WERI-Rb-1 (cell line): Measurements from ENCODE around the gene ANKS4B.
"Not testable (repeated sequence)": the region's sequence is repeated elsewhere in the genome, so short reads cannot be mapped to it uniquely, and the experiment has no call there.

Experiments
- DNase-seq: peaks from one replicate; pipeline ENCODE4 v3.0.0-alpha.2; 2020
- H3K27ac ChIP-seq: fragments of 250-450 bp; sonication (Bioruptor Pico); 2 replicates; pipeline ENCODE4 v1.5.1; 2020; ENCODE audit warnings: mild to moderate bottlenecking, moderate library complexity
- H3K27me3 ChIP-seq: fragments of 250-450 bp; sonication (Bioruptor Pico); 2 replicates; pipeline ENCODE4 v1.5.1; 2021; ENCODE audit warnings: mild to moderate bottlenecking, low read depth, moderate library complexity; ENCODE audit not compliant: insufficient read depth, severe bottlenecking
- H3K36me3 ChIP-seq: fragments of 250-450 bp; sonication (Bioruptor Pico); 2 replicates; pipeline ENCODE4 v1.5.1; 2020; ENCODE audit warnings: mild to moderate bottlenecking, moderate library complexity
- H3K4me3 ChIP-seq: 2 replicates; pipeline ENCODE4 v1.5.1; 2011; ENCODE audit warnings: low read depth, mild to moderate bottlenecking, control low read depth, low read length
- H3K9me3 ChIP-seq: fragments of 250-450 bp; sonication (Bioruptor Pico); 2 replicates; pipeline ENCODE4 v1.5.1; 2021; ENCODE audit warnings: mild to moderate bottlenecking, moderate library complexity; ENCODE audit not compliant: severe bottlenecking
- TF ChIP-seq, protein P1 (sequence below): IDR thresholded peaks from 2 replicates; pipeline ENCODE4 v1.5.1; 2011; ENCODE audit warnings: low read depth, mild to moderate bottlenecking, control low read depth, inconsistent platforms, low read length

The ANKS4B gene

DNA sequence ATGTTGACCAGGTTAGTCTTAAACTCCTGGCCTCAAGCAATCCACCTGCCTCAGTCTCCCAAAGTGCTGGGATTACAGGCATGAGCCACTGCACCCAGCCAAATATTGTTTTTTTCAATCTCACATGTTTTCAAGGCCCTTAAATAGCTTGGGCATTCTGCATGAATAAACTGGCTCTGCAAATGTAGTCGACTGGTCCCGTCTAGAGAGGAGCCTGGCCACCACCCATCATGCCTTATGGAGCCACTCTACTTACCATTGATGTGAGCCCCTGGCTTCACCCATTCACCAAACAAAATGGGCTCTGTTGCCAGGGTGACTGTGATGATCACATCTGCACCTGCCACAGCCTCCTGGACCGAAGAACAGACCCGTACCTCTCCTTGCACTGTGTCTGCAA is 33.8 kb downstream of the ANKS4B start:
- Histone ChIP-seq H3K27me3 (no peaks in the 10 kb centered on the region), H3K9me3 (no peaks in the 10 kb centered on the region), H3K4me3 (no peak overlapping the region), H3K36me3 (no peaks in the 10 kb centered on the region), H3K27ac (no peak overlapping the region)
- no peak for DNase-seq
- TF ChIP-seq, protein P1, sequence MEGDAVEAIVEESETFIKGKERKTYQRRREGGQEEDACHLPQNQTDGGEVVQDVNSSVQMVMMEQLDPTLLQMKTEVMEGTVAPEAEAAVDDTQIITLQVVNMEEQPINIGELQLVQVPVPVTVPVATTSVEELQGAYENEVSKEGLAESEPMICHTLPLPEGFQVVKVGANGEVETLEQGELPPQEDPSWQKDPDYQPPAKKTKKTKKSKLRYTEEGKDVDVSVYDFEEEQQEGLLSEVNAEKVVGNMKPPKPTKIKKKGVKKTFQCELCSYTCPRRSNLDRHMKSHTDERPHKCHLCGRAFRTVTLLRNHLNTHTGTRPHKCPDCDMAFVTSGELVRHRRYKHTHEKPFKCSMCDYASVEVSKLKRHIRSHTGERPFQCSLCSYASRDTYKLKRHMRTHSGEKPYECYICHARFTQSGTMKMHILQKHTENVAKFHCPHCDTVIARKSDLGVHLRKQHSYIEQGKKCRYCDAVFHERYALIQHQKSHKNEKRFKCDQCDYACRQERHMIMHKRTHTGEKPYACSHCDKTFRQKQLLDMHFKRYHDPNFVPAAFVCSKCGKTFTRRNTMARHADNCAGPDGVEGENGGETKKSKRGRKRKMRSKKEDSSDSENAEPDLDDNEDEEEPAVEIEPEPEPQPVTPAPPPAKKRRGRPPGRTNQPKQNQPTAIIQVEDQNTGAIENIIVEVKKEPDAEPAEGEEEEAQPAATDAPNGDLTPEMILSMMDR = no peak

DNA sequence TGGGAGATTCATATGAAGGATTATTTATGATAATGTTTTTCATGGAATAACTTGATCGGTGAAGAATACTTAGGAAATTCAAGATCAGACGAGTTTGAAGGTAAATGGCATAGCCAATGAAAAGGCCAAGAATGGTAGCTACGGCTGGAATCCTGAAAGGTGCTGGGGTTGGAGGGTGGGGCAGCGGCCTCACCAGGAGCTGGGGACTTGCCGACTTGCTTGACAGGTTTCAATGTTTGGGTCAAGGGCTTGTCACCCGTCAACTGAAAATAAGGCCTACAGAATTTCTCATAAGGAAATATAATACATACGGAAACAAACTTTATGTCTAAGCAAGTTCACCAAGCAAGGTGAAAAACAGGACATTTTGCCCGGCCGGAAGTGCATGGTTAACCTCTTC is 34.7 kb downstream of the ANKS4B start:
- H3K27me3 ChIP-seq = no peaks in the 10 kb centered on the region
- no peak for DNase-seq
- H3K4me3 ChIP-seq = no peak overlapping the region
- H3K9me3 ChIP-seq = no peaks in the 10 kb centered on the region
- no peak overlapping the region for H3K27ac ChIP-seq
- no peaks in the 10 kb centered on the region for H3K36me3 ChIP-seq
- TF ChIP-seq, protein P1 = no peak

DNA sequence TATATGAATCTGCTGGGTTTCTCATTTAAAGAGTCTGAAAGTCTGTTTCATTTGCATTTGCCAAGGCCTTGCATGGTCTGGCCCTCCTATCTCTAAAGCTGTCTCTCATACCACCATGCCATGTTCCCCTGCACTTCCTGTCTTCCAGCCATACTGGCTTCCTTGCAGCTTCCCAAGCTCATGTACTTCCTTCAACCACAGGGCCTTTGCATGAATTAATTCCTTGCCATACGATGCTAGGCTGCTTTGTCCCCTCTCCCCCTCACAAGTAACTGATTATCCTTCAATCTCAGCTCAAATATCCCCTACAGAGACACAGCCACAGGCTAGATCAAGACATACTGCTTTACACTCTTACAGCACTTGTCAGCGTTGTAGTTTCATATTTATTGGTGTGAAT is 38.8 kb downstream of the ANKS4B start:
- H3K36me3 ChIP-seq = no peaks in the 10 kb centered on the region
- H3K4me3 ChIP-seq = no peak overlapping the region
- TF ChIP-seq, protein P1 = no peak

DNA sequence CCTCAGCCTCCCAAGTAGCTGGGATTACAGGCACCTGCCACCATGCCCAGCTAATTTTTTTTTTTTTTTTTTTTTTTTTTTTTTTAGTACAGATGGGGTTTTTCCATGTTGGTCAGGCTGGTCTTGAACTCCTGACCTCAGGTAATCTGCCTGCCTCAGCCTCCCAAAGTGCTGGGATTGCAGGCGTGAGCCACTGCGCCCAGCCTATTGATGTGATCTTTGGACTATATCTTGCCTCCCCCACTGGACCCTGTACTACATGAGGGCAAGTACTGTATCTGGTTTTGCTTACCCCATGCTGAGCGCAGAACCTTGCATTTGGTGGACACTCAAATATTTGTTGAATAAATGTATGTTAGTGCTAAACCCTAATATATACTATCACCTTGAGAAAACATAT is 39.3 kb downstream of the ANKS4B start:
- H3K36me3 ChIP-seq, H3K27ac ChIP-seq, H3K27me3 ChIP-seq, H3K9me3 ChIP-seq, DNase-seq, H3K4me3 ChIP-seq: not testable (repeated sequence)

More for the DNA sequence above, 38.8 kb downstream of the ANKS4B start:
- Histone ChIP-seq H3K9me3 (no peaks in the 10 kb centered on the region), H3K27me3 (no peaks in the 10 kb centered on the region), H3K27ac (no peak overlapping the region)
- no peak for DNase-seq

DNA sequence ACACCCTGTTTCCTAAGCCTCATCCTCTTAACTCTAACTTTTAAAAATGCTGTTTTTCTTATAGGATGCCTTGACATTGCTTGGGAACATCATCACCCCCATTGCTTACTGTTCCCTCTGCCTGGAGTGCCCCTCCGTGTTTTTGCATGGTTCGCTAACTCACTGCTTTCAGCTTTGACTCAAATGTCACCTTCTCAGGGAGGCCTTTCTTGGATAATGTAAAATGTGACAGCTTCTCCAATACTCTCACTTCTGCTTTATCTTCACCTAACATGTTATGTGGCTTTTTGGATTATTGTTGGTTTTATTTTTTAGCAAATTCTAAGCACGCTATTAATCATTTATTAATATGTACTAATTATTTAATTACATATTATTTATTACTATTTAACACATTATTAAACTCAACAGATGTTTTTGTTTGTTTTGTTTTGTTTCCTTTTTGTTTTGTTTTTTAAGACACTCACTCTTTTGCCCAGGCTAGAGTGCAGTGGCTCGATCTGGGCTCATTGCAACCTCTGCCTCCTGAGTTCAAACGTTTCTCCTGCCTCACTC is 40.8 kb downstream of the ANKS4B start:
- Histone ChIP-seq H3K4me3 (no peak overlapping the region), H3K27me3 (no peaks in the 10 kb centered on the region), H3K36me3 (no peaks in the 10 kb centered on the region), H3K27ac (no peak overlapping the region), H3K9me3 (no peaks in the 10 kb centered on the region)
- no peak for DNase-seq
- TF ChIP-seq, protein P1 = no peak

DNA sequence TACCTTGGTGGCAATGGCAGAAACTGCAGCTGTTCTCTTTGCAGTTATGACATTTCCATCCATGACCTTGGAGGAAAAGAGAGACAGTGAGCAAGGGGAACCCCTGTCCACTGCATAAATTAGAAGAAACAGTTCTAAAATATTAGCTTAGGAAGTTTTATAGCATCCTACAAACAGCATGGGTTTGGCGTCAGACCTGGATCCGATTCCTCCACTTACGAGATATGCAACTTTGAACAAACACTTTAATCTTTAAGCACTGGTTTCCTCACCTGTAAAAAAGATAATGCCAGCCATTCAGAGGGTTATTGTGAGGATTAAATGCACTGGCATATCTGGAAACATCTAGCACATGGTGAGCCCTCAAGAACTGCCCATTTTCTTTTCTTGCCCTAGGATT is 42.0 kb downstream of the ANKS4B start:
- H3K27me3 ChIP-seq = no peaks in the 10 kb centered on the region
- DNase-seq = no peak
- TF ChIP-seq, protein P1 = no peak
- H3K27ac ChIP-seq = no peak overlapping the region
- no peak overlapping the region for H3K4me3 ChIP-seq
- no peaks in the 10 kb centered on the region for H3K9me3 ChIP-seq
- no peaks in the 10 kb centered on the region for H3K36me3 ChIP-seq
